Stimulated activated CD8-positive, alpha-beta memory T cell treated with anti-CD3 and anti-CD28 coated beads, Interleukin-4, amount 100 ng/mL, for 1 hour (primary cell): ENCODE data around the gene ALS2.
"Not testable (repeated sequence)": the region's sequence is repeated elsewhere in the genome, so short reads cannot be mapped to it uniquely, and the experiment has no call there.

ENCODE experiments used
- DNase-seq, 2 donors: peaks; one replicate each; pipeline ENCODE4 v3.0.0-alpha.2; 2020; ENCODE audit warnings: low read depth in 2 of 2, low spot score in 1 of 2

The ALS2 gene

DNA sequence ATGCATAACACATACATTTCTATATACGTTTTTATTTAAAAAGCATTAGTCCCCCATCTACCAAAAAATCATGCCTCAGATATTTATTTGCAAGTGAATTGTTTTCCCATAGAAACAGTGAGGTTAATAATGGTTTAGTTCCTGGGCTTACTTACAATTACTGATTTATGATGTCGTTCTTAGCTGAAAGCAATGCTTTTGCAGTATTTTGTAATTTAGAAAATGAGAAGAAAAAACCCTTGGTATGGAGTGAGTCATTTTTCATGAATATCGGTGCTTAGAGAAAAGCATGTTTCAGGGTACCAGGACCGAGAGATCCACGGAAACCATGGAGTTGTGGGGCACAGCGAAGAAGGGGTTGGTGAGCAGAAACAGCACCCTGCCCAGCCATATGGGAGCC, 13.6 kb upstream of the ALS2 start:
- no peak for DNase-seq

DNA sequence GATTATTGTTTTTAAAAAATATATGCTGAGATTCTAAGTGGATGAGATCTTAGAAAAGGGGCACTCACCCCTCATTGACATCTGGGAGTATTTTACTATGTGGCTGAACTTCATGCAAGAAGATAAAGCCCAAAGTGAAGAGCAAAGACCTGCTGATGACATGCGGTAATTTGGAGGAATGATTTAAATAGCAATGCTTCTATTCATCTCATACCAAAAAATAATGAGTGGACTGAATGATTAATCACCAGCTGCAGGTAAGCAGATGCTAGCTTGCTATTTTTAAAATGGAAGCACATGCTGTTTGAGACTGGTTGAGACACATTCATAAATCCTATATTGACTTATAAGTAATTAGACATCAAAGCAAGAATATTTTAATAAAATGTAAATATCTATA, 12.9 kb upstream of the ALS2 start:
- DNase-seq, result no peak

DNA sequence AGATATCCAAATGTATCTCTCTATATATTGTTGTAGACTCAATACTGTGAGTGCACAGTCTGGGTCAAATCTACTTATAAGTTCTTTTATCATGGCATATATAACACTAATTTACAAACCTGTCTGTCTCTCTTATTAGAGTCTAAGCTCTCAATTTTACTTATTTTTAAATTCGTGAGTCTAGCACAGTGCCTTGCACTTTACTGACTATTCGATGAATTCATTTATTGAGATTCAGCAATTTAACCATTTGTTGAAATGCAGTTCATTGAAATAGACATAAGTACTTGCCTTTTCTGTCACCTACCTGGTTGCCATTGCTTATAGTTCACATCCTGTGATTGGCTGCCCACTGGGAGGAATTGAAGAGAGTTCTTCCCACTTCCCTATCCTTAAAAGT, 10.3 kb upstream of the ALS2 start:
- DNase-seq, result no peak

DNA sequence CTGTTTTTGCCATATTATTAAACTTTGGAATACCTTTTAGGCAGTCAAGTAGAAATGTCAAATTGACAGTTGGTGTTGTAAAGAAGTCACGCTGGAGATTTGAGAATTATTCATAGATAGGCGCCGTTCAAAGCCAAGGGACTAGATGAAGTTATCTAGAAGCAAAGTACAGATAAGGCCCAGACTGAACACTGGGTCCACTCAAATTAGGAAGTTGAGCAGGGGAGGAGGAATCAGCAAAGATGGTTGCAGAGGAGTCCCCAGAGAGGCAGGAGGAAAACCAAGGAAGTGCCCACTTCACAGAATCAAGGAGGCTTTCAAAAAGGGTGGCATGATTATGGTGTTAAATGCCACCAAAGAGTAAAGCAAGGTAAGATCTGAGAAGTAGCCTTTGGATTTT, 9.6 kb upstream of the ALS2 start:
- no peak for DNase-seq

DNA sequence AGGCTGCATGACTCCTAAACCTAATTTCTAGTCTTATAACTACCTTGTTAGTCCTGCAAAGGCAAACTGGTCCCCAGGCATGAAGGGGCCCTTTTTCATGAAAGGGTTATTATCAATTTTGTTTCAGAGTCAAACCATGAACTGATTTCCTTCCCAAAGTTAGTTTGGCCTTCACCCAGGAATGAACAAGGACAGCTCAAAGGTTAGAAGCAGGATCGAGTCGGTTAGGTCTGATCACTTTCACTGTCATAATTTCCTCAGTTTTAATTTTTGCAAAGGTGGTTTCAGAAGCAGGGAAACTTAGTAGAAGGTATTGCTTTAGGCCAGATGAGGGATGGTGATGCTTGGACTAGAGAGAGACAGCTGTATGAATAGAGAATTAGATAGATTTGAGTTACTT, 8.7 kb upstream of the ALS2 start:
- DNase-seq, result no peak

DNA sequence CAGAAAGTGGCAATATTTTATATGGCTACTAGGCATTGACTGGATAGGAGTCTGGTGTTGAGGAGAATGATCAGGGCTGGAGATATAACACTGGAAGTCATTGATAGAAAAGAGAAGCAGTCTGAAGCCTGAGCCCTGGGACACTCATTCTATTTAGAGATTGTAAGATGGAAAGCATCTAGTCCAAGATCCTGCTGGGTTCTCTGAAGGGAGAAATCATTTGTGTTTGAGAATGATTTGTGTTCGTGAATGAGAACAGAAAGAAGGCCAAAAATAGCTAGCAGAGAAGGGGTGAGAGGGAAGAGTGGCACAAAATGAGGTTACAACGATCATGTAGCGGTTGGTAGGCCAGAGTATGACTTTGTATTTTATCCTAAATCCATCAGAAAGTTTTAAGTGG, 7.6 kb upstream of the ALS2 start:
- no peak for DNase-seq

DNA sequence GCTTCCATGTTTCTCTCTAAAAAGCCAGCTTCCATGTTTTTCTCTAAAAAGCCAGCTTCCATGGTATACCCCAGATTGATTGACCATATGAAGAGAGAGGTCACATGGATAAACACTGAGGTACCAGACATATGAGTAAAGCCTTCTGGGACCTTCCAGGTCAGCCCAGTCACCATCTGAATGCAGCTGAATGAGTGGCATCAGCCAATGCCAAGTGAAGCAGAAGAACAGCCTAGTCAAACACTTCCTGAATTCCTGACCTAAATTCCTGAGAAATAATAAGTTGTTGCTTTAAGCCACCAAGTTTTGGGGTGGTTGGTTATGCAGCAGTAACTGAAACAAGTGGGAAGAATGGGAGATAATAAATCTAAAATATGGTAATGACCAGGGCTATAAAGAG, 5.7 kb upstream of the ALS2 start:
- DNase-seq, result no peak

DNA sequence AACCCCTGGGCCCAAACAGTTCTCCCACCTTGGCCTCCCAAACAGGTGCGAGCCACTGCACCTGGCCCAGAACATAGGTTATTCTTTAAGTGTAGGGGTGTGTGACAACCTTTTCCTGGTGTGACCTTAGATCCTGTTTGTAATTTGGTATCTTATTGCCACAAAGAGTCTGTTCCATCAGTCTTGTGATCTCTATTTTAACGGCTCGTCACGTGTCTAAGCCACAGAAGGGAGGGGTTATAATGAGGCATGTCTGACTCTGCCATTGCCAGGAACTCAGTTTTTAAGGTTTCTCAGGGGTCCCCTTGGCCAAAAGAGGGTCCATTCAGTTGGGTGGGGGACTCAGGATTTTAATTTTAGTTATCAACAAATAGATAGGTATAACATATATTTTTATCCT, 4.4 kb upstream of the ALS2 start:
- DNase-seq, result no peak

DNA sequence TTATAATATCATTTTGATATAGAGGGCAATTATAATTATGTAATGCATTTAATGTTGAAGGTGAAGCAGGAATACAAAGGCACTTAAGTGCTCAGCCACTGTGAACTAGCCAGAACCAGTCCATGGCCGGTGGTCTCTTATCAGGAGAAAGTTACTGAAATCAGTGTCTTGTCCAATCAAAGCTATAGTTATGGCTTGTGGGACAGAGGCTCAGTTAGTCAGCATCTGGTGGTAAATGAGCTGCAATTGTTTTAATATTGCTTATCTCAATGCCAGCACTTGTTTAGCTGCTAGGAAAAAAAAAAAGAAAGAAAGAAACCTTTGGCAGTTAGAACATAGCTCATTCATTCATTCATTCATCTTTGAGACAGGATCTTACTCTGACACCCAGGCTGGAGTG, 3.8 kb upstream of the ALS2 start:
- no peak for DNase-seq

DNA sequence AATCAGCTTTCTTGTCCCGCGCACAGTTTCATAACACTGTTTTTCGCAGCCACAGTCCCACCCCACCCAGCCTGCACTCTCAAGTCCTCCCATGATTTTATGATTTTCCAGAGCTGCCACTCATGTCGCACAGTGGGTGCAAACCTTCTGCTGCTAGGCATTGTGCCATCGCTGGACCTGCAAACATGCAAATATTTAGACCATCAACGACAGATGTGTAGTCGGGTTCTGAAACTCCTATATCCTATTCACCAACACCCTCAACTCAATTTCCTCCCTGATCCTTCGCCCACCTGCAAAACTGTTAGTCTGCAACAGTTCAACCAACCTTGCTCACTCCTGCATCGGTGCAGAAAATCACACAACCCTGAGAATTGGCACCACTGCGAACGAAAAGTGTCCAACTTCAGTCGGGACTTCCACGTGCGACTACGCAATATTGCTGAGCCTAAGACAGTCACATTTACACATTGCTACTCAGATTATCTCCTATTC, 871 bp upstream of the ALS2 start:
- peak in 1 of 2 donors; percentile 8 for DNase-seq

DNA sequence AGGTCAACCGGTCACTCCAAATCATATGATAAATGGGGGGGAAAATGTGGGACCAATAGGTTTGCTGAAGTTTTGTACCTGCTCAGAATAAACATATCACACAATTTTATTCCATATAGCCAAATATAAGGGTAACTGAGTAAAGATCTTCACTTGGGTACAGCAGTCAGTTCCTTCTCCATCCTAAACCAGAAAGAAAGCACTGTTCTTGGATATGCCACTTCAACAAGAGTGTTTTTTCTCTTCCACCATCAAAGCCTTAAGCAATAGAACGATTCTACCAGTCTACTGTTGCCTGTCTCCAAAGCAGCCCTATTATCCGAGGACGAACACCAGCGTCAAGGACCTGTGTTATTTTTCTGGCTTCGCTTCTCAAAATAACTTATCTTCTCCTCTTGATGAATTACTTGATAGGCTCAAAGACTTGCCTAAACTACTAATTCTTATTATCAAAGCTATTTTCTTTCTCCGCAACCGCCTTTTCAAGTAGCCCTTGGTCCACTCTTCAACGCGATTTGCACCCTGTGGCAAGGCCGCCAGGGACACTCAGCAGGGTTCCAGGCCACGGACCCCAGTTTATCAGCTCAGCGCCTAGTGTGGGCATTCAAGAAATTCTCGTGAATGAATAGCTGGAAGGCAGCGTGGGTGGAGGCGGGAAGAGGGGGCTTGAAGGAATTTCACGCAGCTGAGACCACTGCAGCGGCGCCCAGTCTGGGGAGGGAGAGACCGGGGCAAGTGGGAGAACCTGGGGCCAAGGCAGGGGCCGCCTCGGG, 646 bp downstream of the ALS2 start:
- DNase-seq, result peak in 1 of 2 donors; percentile 0

DNA sequence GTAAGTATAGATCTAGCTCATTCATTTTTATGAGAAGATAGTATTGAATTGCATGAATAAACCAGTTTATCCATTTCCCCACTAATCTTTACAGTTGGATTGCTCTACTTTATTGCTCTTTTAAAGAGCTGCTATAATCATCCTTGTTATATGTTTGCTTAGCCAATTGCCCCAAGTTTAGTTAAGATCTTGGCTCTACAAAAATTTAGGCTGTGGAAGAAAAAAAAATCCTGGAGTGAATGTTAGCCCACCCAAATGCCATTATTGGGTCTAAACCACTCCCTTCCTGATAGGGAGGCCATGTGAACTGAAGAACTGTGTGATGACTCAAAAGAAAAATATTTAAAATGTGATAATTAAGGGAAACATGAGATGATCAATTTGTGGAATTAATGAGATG, 2.9 kb downstream of the ALS2 start:
- DNase-seq, result no peak

DNA sequence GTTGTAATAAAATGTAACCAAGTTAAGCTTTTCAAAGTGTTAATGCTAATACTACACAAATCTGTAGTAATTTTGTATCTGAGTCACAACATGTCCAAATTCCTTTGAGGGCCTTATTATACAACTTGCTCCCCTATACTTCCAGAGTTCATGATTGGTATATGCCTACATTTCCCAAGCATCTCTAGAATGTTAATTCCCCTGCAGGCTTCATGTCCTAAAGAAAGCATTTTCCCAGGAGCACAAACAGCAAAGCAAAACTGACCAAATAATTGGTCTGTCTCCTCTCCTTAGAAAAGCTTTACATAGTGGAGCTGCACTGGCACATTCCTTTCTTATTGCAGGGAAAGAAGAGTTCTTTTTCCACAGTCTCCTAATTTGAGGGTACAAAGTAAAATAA, 3.7 kb downstream of the ALS2 start:
- DNase-seq, result no peak

DNA sequence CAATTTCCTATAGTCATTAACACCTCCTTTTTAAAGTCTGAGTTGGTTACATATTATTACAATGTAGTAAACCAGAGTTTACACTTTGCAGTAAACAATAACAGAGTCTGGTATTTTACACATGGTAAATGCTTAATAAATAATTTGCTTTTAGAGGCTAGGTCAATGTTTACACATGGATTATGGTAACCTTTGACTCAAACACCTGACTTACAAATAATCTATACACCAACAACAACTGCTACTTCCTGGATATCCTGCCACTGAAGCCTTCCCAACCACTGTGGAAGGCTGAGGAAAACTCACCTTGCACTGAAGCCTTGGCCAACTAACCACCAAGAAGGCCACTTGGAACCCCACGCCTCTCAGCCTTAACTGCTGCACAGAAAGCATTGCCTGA, 5.4 kb downstream of the ALS2 start:
- DNase-seq, result no peak

DNA sequence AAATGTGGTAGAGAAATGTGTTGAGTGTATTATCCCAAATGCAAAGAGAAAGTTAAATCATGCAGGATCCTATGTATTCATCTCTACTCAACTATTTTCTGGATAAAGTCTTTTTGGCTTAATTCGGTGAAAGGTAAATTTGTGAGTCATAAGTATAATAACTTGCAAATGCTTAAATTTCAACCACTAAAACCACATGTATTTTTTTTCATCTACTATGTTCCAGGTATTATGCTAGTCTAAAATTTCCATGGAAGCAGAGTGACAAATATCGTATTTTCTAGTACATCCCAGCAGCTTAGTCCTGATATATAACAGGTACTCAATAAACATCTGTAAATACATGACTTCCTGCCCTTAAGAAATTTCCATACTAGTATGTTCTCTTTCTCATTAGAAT, 6.2 kb downstream of the ALS2 start:
- DNase-seq, result no peak

DNA sequence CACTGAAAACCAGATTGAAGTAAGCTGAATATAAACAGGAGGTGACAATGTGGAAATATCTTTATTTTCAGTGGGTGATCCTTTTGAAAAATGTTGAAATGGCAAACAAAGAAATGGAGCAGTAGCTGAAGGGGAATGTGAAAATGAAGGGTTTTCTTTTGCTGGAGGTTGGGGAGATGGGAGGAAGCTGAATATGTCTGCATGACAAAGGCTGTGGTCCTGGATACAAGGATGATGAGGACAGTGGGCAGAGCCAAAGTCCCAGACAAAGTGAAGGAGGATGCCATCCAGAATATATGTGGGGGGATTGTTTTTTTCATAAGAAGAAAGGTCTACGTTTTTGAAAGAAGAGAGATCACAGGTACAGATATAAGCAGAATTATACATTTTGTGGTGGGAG, 6.7 kb downstream of the ALS2 start:
- no peak for DNase-seq

DNA sequence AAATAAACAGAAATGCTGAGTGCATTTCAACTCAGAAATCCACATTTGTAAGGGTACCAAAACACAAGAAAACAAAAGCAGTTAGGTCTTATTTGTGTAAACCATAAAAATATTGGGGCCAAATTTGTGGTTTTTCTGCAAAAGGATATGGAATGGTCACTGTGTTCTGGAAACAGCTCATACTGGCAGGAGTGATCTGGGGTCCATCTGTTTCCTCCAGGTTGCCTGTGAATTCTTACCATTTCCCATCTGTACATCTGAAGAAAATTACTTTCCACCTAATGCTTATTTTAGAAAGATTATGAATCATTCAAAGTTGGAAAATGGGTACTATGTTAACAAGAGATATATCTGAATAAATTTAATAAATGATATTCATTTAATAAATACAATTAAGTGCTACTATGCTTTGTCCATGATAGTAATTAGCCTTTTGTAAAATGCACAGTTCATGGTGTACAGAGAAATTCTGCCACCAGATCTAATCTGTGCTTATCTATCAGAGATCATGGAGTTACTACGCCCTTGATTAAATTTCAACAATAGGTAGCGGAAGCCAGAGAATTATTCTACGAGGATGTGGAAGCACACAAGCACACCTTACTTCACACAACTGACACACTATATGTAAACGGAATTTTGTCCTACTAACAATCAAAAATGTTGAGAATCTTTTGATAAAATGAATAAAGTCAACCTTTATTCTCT, 10.9 kb downstream of the ALS2 start:
- DNase-seq, result no peak

DNA sequence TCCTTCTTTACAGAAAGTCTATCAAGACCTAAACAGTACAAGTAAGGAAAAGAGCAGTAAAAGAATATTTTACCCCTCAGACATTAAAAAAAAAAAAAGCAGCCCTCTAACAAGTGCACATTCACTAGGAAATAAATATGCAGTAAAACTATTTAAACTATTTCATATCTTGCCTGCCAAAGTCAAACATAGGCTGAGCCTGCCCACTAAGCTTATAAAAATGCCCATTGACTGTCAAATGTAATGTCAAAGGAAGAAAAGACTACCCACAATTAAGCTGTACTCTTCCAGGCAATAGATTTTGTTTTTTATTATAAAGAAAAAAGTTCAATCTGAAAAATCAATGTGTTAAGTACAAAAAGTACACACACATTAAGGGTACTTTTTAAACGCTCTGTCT, 11.8 kb downstream of the ALS2 start:
- no peak for DNase-seq

DNA sequence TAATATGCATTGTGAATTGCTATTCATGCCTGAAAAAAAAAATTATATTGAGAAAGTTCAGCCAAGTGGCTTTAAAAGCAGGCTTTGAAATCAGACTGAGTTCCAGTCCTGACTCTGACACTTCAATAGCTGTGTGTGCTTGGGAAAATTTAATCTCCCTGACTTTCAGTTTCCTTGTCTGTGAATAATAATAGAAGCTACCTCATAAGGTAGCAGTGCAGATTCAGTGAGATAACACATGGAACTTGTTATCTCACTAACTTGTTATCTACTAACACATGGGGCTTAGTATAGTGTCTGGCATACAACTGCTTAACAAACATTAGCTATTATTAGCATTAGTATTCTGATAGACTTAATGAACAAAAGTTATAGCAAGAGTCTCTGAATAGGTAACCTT, 14.9 kb downstream of the ALS2 start:
- no peak for DNase-seq

DNA sequence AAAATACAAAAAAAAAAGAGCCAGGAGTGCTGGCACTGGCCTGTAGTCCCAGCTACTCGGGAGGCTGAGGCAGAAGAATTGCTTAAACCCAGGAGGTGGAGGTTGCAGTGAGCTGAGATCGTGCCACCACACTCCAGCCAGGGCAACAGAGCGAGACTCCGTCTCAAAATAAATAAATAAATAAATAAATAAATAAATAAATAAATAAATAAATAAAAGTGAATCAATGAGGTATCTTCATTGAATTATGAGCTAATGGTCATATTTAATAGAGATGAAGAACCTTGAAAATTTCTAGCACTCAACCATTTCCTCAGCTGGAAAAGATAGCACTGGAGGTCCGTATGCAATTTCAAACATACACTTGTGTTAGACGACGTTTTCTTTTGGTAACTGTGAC, 16.3 kb downstream of the ALS2 start:
- not testable (repeated sequence) for DNase-seq

DNA sequence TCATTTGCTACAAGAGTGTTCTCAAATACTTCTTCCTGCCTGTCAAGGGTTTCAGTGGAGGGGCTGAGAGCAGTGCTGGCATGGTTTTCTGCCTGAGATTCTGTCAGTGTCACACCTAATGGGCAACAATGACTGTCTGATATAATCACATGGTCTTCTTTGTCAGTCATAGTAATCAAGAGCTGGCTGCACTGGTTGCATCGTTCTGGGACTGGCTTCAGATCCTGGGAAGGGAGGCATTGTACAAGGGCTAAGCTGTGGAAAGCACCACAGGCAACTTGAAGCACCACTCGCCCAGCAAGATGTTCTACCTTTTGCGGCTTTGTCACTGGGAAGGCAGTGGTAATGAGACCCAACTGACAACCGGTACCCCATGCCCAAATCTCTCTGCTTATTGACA, 19.6 kb downstream of the ALS2 start:
- DNase-seq, result no peak

DNA sequence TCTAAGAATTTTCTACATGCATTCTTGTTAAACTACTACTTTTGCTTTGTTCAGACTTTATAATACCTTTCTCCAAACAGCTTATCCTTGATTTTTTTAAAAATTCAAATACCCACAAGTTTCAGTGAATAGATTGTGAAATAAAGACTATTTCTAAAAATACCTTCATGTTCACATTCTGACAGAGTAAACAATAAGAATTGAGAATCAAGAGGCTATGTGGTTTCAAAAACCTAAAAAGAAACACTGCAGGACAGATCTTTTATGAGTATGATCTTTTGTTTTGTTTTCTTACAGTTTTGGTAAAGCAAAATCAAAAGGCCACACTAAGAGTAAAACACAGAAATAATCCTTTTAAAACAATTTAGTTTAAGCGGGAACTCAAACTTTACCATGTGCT, 21.2 kb downstream of the ALS2 start:
- no peak for DNase-seq

DNA sequence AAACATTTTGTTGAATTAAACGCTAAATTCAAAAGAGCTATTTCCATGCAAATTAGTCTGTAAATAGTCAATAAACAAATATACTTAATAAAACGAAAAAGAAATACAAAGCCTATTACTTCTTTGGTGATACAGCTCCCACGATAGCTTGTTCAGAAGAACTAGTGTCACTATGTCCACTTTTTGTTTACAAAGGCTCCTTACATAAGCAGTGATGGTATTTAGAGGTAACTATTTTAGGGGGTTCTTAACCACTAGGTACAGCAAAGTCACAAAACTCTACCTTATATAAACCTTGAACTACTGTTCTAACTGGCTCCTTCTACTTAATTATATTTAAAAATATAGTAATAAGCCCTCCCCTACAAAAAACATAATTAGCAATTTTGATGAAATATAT, 21.9 kb downstream of the ALS2 start:
- no peak for DNase-seq
